ENCODE results near the gene MYO1E.

Gene MYO1E

GRCh38 chr15:59379531-59379930 lies 6.9 kb upstream of the MYO1E start:
- DNase-seq (ENCODE audit: low read depth in 1 of 2, low spot score in 1 of 2) = no peak
- in situ Hi-C loops (cut with HindIII; ENCODE audit: low pct_unique_long_range_greater_than_20kb, low sequenced_read_pairs) = no loop called here
- TF ChIP-seq JUND (IDR thresholded peaks at IDR 0.05; ENCODE audit: low read depth) = no peak

DNA sequence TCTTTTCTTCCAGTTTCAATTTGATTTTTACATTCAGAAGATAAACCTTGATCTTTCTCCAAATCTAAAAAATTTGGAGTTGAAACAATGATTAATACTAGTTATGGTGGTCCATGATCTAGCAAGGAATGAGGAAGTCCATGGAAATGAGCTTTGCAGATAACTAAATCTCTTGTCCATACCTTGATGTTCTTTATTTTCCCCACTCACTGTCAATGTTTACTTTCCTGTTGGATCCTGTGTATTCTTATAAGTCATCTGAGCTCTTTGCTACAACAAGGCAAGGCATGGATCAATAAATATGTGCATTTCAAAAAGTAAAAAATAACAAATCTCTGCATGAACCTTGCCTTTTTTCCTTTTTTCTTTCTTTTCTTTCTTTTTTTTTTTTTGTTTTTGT lies 6.2 kb upstream of the MYO1E start:
- no peak for TF ChIP-seq JUND (IDR thresholded peaks at IDR 0.05; ENCODE audit: low read depth)
- DNase-seq (ENCODE audit: low read depth in 1 of 2, low spot score in 1 of 2) = no peak
- in situ Hi-C loops (cut with HindIII; ENCODE audit: low pct_unique_long_range_greater_than_20kb, low sequenced_read_pairs) = no loop called here

- no peak for DNase-seq (ENCODE audit: low read depth in 1 of 2, low spot score in 1 of 2)
- in situ Hi-C loops (cut with HindIII; ENCODE audit: low pct_unique_long_range_greater_than_20kb, low sequenced_read_pairs) = no loop called here
- TF ChIP-seq JUND (IDR thresholded peaks at IDR 0.05; ENCODE audit: low read depth) = no peak
These were observed 5.3 kb upstream of the MYO1E start for GRCh38 chr15:59377924-59378323.

DNA sequence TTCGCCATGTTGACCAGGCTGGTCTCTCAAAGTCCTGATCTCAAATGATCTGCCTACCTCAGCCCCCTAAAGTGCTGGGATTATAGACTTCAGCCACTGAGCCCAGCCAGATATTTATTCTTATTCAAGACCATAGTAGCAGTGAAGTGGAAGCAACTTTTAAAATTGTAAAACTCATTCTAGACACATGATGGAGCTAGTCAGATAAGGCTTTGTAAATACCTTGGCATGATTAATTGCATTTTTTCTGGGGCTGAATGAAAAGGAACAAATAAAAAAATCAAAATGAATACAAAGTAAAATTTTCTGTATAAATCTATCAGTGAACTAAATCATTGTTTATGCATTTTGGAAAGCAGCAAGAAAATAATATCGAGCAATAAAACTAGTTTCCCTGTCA lies 4.1 kb upstream of the MYO1E start:
- peak in 1 of 2 experiments; percentile 23 for DNase-seq (ENCODE audit: low read depth in 1 of 2, low spot score in 1 of 2)
- in situ Hi-C loops (cut with HindIII; ENCODE audit: low pct_unique_long_range_greater_than_20kb, low sequenced_read_pairs) = no loop called here
- no peak for TF ChIP-seq JUND (IDR thresholded peaks at IDR 0.05; ENCODE audit: low read depth)

GRCh38 chr15:59373215-59373614 lies 544 bp upstream of the MYO1E start:
- no peak for TF ChIP-seq JUND (IDR thresholded peaks at IDR 0.05; ENCODE audit: low read depth)
- in situ Hi-C loops (cut with HindIII; ENCODE audit: low pct_unique_long_range_greater_than_20kb, low sequenced_read_pairs) = no loop called here
- DNase-seq (ENCODE audit: low read depth in 1 of 2, low spot score in 1 of 2) = no peak

DNA sequence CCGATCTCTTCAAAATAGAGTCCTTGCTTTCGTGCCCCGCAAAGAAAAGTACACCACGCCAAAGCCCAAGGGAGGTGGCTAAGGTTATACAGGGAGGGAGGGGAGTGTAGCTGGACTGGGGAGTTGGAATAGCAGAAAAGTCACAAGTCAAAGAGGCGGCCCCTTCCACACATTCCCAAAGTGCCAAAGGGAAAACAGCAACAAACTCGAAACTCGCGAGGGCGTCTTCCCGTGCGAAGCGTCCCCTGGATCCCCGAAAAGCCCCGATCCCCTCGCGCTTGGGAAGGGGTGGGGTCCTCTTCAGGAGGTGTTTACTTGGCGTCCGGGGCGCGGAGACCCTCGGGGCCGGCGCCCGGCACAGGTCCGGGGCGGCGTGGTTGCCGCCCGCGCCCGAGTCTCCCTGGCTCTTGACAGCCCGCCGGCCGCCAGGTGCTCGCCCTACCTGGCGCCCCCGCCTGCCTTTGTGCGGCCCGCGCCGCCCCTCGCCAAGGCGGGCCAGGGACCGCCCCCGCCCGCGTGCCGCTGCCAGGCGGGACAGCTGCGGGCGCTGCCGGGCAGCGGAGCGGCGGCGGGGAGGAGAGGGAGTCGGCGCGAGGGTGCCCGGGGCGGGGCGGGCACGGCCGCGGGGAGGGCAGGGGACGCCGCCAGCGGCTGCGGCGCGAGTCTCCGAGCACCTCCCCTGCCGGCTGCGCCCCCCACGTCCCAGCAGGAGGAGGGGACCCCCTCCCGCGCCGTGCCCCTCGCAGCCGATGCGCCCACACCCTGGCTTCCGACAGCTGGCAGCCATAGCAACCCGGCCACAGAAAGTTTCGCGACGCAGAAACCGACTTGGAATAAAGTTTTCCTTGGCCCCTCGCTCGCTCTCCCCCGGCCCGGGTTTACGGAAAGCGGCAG lies 966 bp downstream of the MYO1E start:
- in situ Hi-C loops (cut with HindIII; ENCODE audit: low pct_unique_long_range_greater_than_20kb, low sequenced_read_pairs) = no loop called here
- TF ChIP-seq JUND (IDR thresholded peaks at IDR 0.05; ENCODE audit: low read depth) = no peak
- DNase-seq (ENCODE audit: low read depth in 1 of 2, low spot score in 1 of 2) = peak; percentile 60 to 72

GRCh38 chr15:59369597-59369996 lies 3.1 kb downstream of the MYO1E start:
- DNase-seq (ENCODE audit: low read depth in 1 of 2, low spot score in 1 of 2) = no peak
- in situ Hi-C loops (cut with HindIII; ENCODE audit: low pct_unique_long_range_greater_than_20kb, low sequenced_read_pairs) = no loop called here
- TF ChIP-seq JUND (IDR thresholded peaks at IDR 0.05; ENCODE audit: low read depth) = no peak

DNA sequence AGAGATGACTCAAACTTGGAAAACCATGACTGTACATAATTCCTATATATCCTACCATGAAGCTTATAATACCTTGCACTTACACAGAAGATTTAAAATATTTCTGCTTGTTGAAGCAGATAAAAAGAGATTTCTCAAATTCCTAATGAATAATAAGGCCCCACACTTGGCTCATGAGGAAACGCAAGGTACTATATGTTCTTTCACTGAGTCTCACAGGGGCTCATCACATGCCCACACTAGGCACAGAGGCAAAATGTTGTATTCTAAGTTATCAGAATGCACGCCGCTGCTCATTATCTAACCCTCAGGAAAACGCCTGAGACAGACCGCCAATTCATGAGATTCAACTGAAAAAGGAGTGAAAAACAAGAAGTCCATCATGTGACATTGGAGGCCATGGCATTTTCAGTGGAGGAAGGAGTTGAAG lies 5.6 kb downstream of the MYO1E start:
- in situ Hi-C loops (cut with HindIII; ENCODE audit: low pct_unique_long_range_greater_than_20kb, low sequenced_read_pairs) = no loop called here

DNA sequence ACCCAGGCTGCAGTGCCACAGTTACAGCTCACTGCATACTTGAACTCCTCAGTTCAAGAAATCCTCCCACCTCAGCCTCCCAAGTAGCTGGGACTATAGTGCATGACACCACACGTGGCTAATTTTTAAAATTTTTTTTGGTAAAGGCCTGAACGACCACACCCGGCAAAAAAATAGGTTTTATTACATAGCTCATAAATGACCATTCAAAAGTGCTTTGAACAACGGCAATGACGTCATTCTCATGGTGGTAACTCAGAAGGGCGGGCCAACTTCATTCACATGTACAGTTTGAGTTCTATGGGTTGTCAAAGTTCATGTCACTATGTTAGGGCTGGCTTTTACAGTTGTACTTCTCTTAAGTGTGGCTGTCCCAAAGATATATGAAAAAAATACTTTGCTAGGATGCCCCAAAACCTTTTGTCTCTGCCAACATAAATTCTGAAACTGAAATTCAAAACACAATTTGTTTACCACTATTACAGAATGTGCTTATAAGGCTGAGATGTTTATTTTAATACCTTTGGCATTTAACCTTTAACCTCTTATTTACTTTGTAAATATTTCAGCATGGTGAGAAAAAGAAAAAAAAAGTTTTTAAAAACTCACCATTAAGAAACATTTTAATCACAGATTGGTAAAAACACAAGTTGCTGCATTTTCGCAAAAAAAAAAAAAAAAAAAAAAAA lies 6.2 kb downstream of the MYO1E start:
- in situ Hi-C loops (cut with HindIII; ENCODE audit: low pct_unique_long_range_greater_than_20kb, low sequenced_read_pairs) = no loop called here
- DNase-seq (ENCODE audit: low read depth in 1 of 2, low spot score in 1 of 2) = no peak
- TF ChIP-seq JUND (IDR thresholded peaks at IDR 0.05; ENCODE audit: low read depth) = no peak

More for the DNA sequence above, 5.6 kb downstream of the MYO1E start:
- TF ChIP-seq JUND (IDR thresholded peaks at IDR 0.05; ENCODE audit: low read depth) = no peak
- DNase-seq (ENCODE audit: low read depth in 1 of 2, low spot score in 1 of 2) = no peak

- no peak for TF ChIP-seq JUND (IDR thresholded peaks at IDR 0.05; ENCODE audit: low read depth)
- no peak for DNase-seq (ENCODE audit: low read depth in 1 of 2, low spot score in 1 of 2)
- in situ Hi-C loops (cut with HindIII; ENCODE audit: low pct_unique_long_range_greater_than_20kb, low sequenced_read_pairs) = no loop called here
These were observed 8.4 kb downstream of the MYO1E start for GRCh38 chr15:59364248-59364647.

DNA sequence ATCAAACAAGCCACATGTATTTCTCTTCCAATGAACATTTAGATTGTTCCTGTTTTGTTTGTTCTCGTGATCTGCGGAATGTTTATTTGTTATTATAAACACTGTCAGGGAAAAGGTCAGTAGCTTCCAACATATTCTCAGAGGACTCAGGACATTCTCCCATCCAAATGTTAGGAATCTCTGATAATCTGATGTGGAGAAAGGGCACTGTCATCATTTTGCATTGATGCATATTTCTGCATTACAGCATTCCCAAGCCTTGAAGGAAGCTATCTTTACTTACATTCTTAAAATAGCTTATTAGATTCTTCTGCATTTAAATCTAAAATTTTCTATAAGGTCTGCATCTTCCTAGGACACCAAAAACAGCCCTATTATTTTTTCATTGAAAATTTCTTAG lies 10.3 kb downstream of the MYO1E start:
- in situ Hi-C loops (cut with HindIII; ENCODE audit: low pct_unique_long_range_greater_than_20kb, low sequenced_read_pairs) = no loop called here

GRCh38 chr15:59360896-59361295 lies 11.8 kb downstream of the MYO1E start:
- in situ Hi-C loops (cut with HindIII; ENCODE audit: low pct_unique_long_range_greater_than_20kb, low sequenced_read_pairs) = no loop called here
- peak in 1 of 2 experiments; percentile 10 for DNase-seq (ENCODE audit: low read depth in 1 of 2, low spot score in 1 of 2)

More for the DNA sequence above, 10.3 kb downstream of the MYO1E start:
- no peak for DNase-seq (ENCODE audit: low read depth in 1 of 2, low spot score in 1 of 2)
- no peak for TF ChIP-seq JUND (IDR thresholded peaks at IDR 0.05; ENCODE audit: low read depth)

DNA sequence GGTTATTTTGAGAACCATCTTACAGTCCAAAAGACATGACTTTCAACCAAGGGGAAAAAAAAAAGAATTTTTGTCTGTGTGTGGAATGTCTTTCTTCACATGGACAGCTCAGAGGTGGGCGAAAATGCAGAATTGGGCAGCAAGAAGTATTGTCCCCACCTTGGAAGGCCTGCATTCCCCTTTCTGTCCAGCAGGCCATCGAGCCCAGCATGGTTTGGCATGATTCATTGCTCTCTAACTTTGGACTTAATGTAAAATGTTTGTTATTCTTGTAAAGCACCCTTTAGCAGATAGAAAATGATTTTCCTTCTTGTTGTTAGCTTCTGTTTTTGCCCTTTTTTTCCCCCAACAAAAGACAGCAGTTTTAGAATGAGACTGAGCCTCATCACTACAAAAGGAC lies 12.4 kb downstream of the MYO1E start:
- in situ Hi-C loops (cut with HindIII; ENCODE audit: low pct_unique_long_range_greater_than_20kb, low sequenced_read_pairs) = no loop called here
- no peak for DNase-seq (ENCODE audit: low read depth in 1 of 2, low spot score in 1 of 2)
- TF ChIP-seq JUND (IDR thresholded peaks at IDR 0.05; ENCODE audit: low read depth) = no peak

More at GRCh38 chr15:59360896-59361295, 11.8 kb downstream of the MYO1E start:
- no peak for TF ChIP-seq JUND (IDR thresholded peaks at IDR 0.05; ENCODE audit: low read depth)
